ENCODE results near the gene GABRA5.

DNA sequence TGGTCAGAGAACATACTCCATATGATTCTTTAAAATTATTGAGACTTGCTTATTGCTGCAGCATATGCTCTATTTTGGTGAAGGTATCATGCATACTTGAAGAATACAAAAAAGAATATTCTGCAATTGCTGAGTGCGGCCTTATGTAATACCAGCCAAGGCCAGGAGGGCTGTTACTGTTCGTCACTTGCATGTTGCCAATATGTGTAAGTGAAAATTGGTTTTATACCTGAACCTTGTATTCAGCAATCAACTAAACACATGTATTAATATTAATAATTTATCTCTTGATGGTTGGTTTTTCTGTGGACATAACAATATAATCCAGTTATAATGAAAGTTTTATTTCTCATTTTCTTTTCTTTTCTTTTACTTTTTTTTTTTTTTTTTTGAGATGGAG, 13.9 kb upstream of the GABRA5 start:
- TF ChIP-seq ZNF8 (CRISPR knock-in tag; IDR thresholded peaks at IDR 0.05), result no peak
- TF ChIP-seq PPARA (CRISPR knock-in tag; IDR thresholded peaks at IDR 0.05; ENCODE audit: borderline replicate concordance), result no peak

Measured in SK-N-SH treated with all-trans-retinoic acid at 6 μM for 48 hours (cell line).